Stimulated activated naive B cell treated with anti-CD40 and anti-IgM and Interleukin-4, amounts not matched to agents 10 μg/mL and 1 μg/mL and 100 μg/mL, for 72 hours (primary cell): ENCODE data around the gene JAKMIP2.
"Not testable (repeated sequence)": the region's sequence is repeated elsewhere in the genome, so short reads cannot be mapped to it uniquely, and the experiment has no call there.

Experiments used
- ATAC-seq, 2 donors: fragments of 150-1000 bp; cut with Tn5 transposase; replicated peaks; 2 replicates each; pipeline ENCODE4 v1.10.0; 2021; ENCODE audit warnings: moderate library complexity in 1 of 2
- DNase-seq: peaks from one replicate; pipeline ENCODE4 v3.0.0; 2021
- H3K27ac Mint-ChIP-seq: one replicate; pipeline ENCODE4 v1.8.0; 2022; ENCODE audit warnings: mild to moderate bottlenecking, mixed read lengths
- H3K27me3 Mint-ChIP-seq, 2 donors: one replicate each; pipeline ENCODE4 v1.8.0; 2022; ENCODE audit warnings: mixed read lengths in 2 of 2
- H3K36me3 Mint-ChIP-seq, 2 donors: one replicate each; pipeline ENCODE4 v1.8.0; 2022; ENCODE audit warnings: mixed read lengths in 2 of 2, mild to moderate bottlenecking in 1 of 2
- H3K4me1 Mint-ChIP-seq, 2 donors: one replicate each; pipeline ENCODE4 v1.8.0; 2022; ENCODE audit warnings: mixed read lengths in 2 of 2, mild to moderate bottlenecking in 1 of 2
- H3K4me3 Mint-ChIP-seq, 2 donors: one replicate each; pipeline ENCODE4 v1.8.0; 2022; ENCODE audit warnings: mild to moderate bottlenecking in 2 of 2, mixed read lengths in 2 of 2, moderate library complexity in 1 of 2
- H3K9me3 Mint-ChIP-seq, 2 donors: one replicate each; pipeline ENCODE4 v1.8.0; 2022; ENCODE audit warnings: mixed read lengths in 2 of 2, mild to moderate bottlenecking in 1 of 2

Gene JAKMIP2

DNA sequence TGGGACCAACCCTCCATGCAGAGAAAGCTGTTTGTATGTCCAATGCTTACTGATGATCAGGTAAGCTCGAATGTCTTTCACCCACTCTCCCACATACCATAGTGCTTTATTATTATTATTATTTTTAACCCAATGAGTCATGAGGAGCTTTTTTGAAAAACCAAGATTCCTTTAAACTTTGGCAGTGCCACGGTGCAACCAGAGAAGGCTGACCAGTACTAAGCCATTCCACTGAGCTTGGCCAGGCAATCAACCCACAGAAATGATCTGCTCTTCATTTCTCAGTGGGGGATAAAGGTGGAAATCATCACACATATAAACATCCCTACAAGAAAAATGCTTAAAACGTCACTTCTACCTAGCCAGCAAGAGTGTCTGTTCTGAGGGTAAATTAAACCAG is 35.5 kb downstream of the JAKMIP2 start:
- H3K36me3 Mint-ChIP-seq: no peaks in the 10 kb centered on the region

DNA sequence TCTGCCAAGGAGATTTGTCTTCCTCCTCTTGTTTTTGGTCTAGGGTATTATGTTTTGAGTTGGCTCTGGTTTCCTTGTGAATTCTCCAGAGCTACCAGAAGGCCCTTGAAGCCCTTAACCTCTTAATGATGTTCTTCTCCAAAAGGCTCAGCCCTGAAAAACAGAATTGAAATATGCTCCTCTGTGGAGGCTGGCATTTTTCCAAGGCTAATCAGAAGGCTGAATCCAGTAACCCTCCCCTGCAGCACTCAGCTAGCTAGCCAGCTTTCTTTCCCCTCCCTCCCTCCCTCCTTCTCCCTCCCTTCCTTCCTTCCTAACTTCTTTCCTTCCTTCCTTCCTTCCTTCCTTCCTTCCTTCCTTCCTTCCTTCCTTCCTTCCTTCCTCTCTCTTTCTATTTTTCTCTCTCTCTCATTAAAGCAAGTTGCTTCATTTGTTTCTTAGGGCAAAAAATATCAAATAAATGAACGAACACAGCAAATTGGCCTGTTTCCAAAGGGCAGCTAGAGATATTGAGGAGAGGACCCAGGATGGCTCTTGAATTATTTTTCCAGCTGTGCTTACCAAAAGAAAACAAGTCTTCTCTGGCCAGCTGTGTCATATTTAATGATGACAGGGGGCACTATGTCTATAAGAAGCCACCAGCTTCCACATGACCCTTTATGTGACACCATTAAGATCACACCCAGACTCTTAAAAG is 38.7 kb downstream of the JAKMIP2 start:
- H3K36me3 Mint-ChIP-seq: no peaks in the 10 kb centered on the region
- no peaks in the 10 kb centered on the region for H3K4me1 Mint-ChIP-seq
- no peak for ATAC-seq
- H3K4me3 Mint-ChIP-seq: no peak overlapping the region
- no peaks in the 10 kb centered on the region for H3K9me3 Mint-ChIP-seq
- no peak for DNase-seq
- no peaks in the 10 kb centered on the region for H3K27me3 Mint-ChIP-seq
- H3K27ac Mint-ChIP-seq: no peak overlapping the region

More for the DNA sequence above, 35.5 kb downstream of the JAKMIP2 start:
- DNase-seq (no peak), ATAC-seq (no peak)
- Mint-ChIP-seq H3K27me3 (no peaks in the 10 kb centered on the region), H3K4me1 (no peaks in the 10 kb centered on the region), H3K27ac (no peak overlapping the region), H3K4me3 (no peak overlapping the region), H3K9me3 (no peaks in the 10 kb centered on the region)

DNA sequence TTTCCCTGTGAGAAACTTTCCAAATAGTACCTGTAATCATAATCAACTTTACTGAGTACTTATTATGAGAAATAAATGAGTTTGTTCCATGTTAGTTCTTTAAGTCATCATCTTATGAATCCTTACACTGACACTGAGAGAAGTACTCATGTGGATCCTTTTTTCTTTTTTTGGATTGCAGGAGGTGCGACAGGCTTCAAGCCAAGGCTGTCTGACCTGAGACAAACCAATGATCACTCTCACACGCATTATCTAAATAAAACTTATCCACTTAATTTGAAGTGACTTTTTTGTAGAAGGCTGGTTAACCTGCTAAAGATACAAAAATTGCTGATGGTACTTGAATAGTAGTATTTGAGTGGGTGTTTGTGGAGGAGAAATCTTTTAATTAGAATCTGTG is 39.5 kb downstream of the JAKMIP2 start:
- DNase-seq (no peak), ATAC-seq (no peak)
- H3K4me1 Mint-ChIP-seq: no peaks in the 10 kb centered on the region
- H3K27me3 Mint-ChIP-seq: no peaks in the 10 kb centered on the region
- H3K9me3 Mint-ChIP-seq: no peaks in the 10 kb centered on the region
- H3K27ac Mint-ChIP-seq: no peak overlapping the region
- no peaks in the 10 kb centered on the region for H3K36me3 Mint-ChIP-seq
- H3K4me3 Mint-ChIP-seq: no peak overlapping the region

DNA sequence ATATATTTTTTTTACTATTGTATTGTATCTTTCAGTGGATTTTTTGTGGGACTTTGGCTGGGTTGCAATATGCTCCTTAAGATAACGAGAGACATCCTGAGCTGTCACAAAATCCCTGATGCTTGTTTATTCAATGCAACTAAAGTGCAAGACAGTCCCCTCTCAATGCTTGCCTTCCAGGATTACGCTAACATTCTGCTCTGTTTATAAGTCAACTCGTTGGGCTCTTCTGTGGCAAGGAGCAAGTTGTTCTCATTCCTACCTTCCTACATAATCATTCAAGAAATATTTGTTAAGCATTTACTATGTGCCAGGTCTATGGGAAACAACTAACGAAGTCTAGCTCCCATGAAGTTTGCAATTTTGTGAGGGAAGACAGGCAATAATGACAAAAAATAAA is 40.4 kb downstream of the JAKMIP2 start:
- no peak for DNase-seq
- no peak overlapping the region for H3K4me3 Mint-ChIP-seq
- ATAC-seq: no peak

DNA sequence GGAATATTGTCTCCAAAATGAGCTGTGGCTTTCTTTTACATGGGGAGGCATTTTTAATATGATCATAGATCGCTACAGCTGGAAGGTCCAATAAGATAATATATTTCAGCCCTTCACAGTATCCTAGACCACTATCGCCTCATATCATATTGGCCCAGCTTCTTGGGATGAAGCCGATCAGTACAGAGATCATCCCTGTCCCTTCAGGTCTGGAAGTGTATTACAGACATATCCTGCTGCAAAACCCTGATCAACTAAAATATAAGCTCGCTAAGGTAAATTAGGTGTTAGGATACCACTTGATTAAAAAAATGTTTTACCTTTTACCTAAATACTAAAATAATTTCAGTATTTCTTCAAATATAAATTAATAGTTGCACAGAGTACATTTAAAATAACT is 41.7 kb downstream of the JAKMIP2 start:
- Mint-ChIP-seq H3K27me3 (no peaks in the 10 kb centered on the region), H3K36me3 (no peaks in the 10 kb centered on the region), H3K4me1 (no peaks in the 10 kb centered on the region), H3K27ac (no peak overlapping the region), H3K4me3 (no peak overlapping the region), H3K9me3 (no peaks in the 10 kb centered on the region)
- DNase-seq: no peak
- ATAC-seq: no peak

More for the DNA sequence above, 40.4 kb downstream of the JAKMIP2 start:
- Mint-ChIP-seq H3K4me1 (no peaks in the 10 kb centered on the region), H3K27ac (no peak overlapping the region), H3K27me3 (no peaks in the 10 kb centered on the region), H3K36me3 (no peaks in the 10 kb centered on the region), H3K9me3 (no peaks in the 10 kb centered on the region)

DNA sequence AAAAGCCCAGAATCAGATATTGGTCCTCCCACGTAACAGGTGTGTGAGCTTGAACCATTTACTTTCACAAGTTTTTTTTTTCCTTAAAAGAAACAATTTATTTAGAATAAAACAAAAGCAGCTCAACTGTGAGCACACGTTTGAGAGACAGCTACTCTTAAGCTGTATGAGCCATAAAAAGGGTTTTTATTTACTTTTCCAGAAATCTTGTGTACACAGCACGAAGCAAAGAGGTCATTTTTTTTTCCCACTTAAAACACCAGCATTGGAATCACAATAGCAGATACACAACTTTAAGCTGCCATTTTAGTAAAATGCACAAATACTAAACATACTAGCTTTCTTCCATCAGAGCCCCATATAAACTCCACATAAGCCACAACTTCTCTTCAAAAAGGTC is 44.6 kb downstream of the JAKMIP2 start:
- no peaks in the 10 kb centered on the region for H3K27me3 Mint-ChIP-seq
- H3K4me3 Mint-ChIP-seq: no peak overlapping the region
- no peak for ATAC-seq
- H3K9me3 Mint-ChIP-seq: peaks cover 5 to 6% of the 10 kb centered on the region in 2 donors
- no peak for DNase-seq
- peaks cover 0 to 8% of the 10 kb centered on the region in 2 donors for H3K36me3 Mint-ChIP-seq
- H3K27ac Mint-ChIP-seq: no peak overlapping the region
- peaks cover 4 to 7% of the 10 kb centered on the region in 2 donors for H3K4me1 Mint-ChIP-seq

DNA sequence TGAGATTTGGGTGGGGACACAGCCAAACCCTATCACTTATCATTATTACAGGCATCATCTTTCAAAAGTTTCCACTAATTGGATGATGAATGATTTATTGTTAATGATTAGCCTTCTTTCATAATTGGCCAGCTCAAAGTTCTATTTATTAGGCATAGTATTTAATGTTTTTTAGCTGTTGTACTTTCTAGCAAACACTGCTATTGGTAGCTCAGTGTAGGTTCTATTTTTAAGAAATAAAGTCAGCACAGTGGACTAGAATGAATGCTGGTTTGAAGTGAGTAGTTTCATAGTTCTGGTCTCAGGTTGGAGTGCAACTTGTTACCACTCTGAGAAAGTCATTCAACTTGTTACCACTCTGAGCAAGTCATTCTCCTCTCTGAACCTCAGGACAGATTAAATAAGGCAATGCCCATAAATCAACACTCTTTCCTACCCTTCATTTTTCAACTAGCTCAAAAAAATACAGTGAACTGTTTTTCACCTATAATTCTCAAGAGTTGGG is 46.9 kb downstream of the JAKMIP2 start:
- Mint-ChIP-seq H3K9me3 (peaks cover 5 to 6% of the 10 kb centered on the region in 2 donors), H3K36me3 (peaks cover 0 to 8% of the 10 kb centered on the region in 2 donors), H3K4me1 (peaks cover 4 to 7% of the 10 kb centered on the region in 2 donors), H3K27me3 (no peaks in the 10 kb centered on the region), H3K27ac (no peak overlapping the region), H3K4me3 (no peak overlapping the region)
- DNase-seq (no peak), ATAC-seq (no peak)

DNA sequence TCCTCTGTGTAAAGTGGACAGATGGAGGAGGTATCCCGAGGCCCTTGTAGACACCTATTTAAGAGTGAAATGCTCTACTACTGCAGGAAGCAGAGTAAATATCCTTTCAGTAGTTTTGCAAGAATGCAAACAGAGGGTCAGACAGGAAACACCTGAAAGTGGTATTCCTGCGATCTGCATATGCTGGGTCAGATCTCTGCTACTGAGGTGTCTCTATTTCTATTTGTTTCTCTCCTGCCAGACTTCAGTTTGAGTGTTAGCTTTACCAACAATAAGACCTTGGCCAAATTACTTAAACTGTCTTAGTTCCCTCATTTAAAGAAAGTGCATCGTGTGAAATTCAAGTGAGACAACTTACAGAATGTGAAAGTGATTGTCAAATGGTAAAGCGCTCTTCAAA is 47.6 kb downstream of the JAKMIP2 start:
- Mint-ChIP-seq H3K27me3 (no peaks in the 10 kb centered on the region), H3K36me3 (peaks cover 0 to 8% of the 10 kb centered on the region in 2 donors), H3K27ac (no peak overlapping the region), H3K9me3 (peaks cover 5 to 6% of the 10 kb centered on the region in 2 donors), H3K4me3 (no peak overlapping the region), H3K4me1 (peaks cover 4 to 7% of the 10 kb centered on the region in 2 donors)
- DNase-seq: no peak
- ATAC-seq: no peak

DNA sequence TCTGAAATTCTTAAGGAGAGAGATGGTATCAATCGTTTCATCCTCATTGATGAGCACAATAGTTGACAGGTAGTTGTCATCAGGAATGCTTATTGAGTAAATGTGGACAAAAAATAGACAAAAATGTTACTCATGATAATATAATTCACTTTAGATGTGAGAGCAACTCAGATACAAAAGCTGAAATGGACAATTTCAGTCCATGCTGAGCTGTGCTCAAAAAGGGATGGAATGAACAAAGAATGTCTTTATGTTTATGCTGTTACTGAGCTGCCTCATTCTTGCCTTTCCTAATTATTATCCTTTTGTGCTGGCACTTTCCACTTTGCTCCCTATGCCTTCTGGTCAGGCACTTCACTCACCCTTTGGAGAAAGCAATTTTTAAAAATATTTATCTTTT is 49.5 kb downstream of the JAKMIP2 start:
- Mint-ChIP-seq H3K4me3 (no peak overlapping the region), H3K4me1 (peaks cover 4 to 7% of the 10 kb centered on the region in 2 donors), H3K36me3 (peaks cover 0 to 8% of the 10 kb centered on the region in 2 donors), H3K27me3 (no peaks in the 10 kb centered on the region), H3K27ac (no peak overlapping the region), H3K9me3 (peaks cover 5 to 6% of the 10 kb centered on the region in 2 donors)
- DNase-seq: no peak
- no peak for ATAC-seq

DNA sequence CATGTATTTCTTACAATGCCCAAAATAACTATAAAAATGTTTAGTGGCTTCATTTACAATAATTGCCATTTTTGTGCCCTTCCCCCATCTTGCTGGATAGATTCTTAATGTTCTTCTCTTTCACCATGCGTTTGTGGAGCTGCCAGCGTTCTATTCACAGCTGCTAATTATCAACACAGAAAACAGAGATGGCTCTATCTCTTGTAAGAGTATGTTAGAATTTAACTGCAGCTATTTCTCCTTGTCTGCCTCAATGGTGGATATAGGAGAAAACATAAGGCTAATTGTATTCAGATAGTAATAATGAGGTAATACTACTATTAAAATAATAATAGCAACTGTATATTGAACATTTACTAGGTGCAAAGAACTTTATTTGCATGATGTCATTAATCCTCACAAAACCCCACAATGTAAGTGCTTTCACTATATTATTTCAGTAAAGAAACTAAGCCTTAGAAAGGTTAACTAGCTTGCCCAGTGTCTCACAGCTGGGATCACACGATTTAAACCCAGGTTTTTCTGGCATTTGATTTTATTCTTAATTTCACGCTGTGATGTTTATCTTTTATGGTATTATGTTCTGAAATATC is 50.1 kb downstream of the JAKMIP2 start:
- Mint-ChIP-seq H3K9me3 (peaks cover 5 to 6% of the 10 kb centered on the region in 2 donors), H3K27me3 (no peaks in the 10 kb centered on the region), H3K27ac (no peak overlapping the region), H3K4me1 (peaks cover 4 to 7% of the 10 kb centered on the region in 2 donors), H3K4me3 (no peak overlapping the region), H3K36me3 (peaks cover 0 to 8% of the 10 kb centered on the region in 2 donors)
- DNase-seq (no peak), ATAC-seq (no peak)

DNA sequence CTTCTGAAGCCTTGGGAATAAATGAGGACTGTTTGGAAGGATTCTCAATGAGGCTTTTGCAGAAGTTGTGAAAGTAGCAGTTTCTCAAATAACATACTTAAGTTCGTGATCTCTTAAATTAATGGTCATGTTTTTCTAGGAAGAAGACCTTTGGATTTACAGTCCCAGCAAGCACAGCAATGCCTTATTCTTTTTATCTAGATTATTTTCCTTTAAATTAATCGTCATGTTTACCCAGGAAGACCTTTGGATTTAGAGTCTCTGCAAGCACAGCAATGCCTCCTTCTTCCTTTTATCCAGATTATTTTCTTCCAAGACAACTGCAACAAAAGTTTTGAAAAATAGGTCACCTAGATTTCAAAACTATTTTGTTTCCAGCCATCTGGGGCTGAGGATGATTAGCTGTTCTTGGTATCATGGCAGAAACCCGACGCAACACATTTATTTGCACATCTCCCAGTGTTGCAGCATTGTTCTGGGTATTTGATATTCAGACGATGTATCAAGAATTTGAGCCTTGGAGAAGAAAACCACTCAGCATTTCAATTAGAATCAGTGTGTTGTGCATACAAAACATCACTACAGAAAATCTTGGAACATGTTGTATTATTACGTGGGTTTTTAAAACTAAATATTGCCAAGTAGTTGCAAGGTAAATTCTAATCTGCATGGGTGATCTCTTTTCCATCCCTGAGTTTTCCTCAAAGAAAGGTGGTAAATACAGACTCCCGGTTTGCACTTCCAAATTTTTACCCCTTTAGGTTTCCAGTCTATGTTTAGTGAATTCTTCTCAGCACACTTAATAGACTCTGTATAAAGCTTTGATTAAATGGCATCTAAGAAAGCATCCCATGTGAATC is 50.9 kb downstream of the JAKMIP2 start:
- no peak overlapping the region for H3K27ac Mint-ChIP-seq
- no peak overlapping the region for H3K4me3 Mint-ChIP-seq
- no peaks in the 10 kb centered on the region for H3K27me3 Mint-ChIP-seq
- peaks cover 0 to 8% of the 10 kb centered on the region in 2 donors for H3K36me3 Mint-ChIP-seq
- ATAC-seq (no peak), DNase-seq (no peak)
- peaks cover 5 to 6% of the 10 kb centered on the region in 2 donors for H3K9me3 Mint-ChIP-seq
- H3K4me1 Mint-ChIP-seq: peaks cover 4 to 7% of the 10 kb centered on the region in 2 donors

DNA sequence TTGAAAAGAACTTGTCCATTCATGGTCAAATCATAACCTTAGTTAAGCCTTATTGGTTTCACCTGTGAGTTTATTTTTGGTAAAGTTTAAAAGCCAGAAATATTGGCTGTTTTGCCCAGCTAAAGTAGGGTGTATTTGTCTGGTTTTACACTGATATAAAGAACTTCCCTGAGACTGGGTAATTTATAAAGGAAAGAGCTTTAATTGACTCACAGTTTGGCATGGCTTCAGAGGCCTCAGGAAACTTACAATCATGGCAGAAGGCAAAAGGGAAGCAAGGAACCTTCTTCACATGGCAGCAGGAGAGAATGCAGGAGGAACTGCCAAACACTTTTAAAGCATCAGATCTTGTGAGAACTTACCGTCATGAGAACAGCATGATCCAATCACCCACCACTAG is 55.3 kb downstream of the JAKMIP2 start:
- H3K27me3 Mint-ChIP-seq: no peaks in the 10 kb centered on the region
- ATAC-seq (no peak), DNase-seq (no peak)
- peaks cover 0 to under 1% of the 10 kb centered on the region in 2 donors for H3K9me3 Mint-ChIP-seq
- H3K27ac Mint-ChIP-seq: no peak overlapping the region
- peaks cover 0 to 8% of the 10 kb centered on the region in 2 donors for H3K36me3 Mint-ChIP-seq
- H3K4me1 Mint-ChIP-seq: no peaks in the 10 kb centered on the region
- no peak overlapping the region for H3K4me3 Mint-ChIP-seq

DNA sequence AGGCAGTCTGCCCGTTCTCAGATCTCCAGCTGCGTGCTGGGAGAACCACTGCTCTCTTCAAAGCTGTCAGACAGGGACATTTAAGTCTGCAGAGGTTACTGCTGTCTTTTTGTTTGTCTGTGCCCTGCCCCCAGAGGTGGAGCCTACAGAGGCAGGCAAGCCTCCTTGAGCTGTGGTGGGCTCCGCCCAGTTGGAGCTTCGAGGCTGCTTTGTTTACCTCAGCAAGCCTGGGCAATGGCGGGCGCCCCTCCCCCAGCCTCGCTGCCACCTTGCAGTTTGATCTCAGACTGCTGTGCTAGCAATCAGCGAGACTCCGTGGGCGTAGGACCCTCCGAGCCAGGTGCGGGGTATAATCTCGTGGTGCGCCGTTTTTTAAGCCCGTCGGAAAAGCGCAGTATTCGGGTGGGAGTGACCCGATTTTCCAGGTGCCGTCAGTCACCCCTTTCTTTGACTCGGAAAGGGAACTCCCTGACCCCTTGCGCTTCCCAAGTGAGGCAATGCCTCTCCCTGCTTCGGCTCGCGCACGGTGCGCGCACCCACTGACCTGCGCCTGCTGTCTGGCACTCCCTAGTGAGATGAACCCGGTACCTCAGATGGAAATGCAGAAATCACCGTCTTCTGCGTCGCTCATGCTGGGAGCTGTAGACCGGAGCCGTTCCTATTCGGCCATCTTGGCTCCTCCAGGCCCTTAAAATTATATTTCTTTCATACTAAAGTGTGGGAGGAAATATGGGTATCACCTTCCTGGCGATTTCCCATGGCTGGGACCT is 61.2 kb downstream of the JAKMIP2 start:
- not testable (repeated sequence) for DNase-seq, H3K27me3 Mint-ChIP-seq, H3K9me3 Mint-ChIP-seq, H3K4me1 Mint-ChIP-seq, ATAC-seq, H3K27ac Mint-ChIP-seq, H3K4me3 Mint-ChIP-seq
- H3K36me3 Mint-ChIP-seq: peaks cover 0 to 11% of the 10 kb centered on the region in 2 donors
